Stimulated activated CD8-positive, alpha-beta memory T cell treated with anti-CD3 and anti-CD28 coated beads, Interleukin-12 subunit alpha, Interleukin-12 subunit beta, amount 100 ng/mL, for 1 hour (primary cell): ENCODE results near the gene CYP2A13.
"Not testable (repeated sequence)": the region's sequence is repeated elsewhere in the genome, so short reads cannot be mapped to it uniquely, and the experiment has no call there.

Experiments
- DNase-seq: peaks from one replicate; pipeline ENCODE4 v3.0.0-alpha.2; 2020; ENCODE audit warnings: low read depth

Gene CYP2A13

DNA sequence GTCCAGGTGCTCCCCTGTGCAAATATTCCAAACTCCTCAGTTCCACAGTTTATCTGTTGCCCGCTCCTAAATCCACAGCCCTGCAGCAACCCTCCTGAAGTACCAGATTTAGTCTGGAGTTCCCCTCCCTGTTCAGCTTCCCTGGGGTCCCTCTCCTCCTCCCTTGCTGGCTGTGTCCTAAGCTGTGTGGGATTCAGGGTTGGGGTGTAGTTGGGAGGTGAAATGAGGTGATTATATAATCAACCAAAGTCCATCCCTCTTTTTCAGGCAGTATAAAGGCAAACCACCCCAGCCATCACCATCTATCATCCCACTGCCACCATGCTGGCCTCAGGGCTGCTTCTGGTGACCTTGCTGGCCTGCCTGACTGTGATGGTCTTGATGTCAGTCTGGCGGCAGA is at the start of gene CYP2A13:
Gene CYP2A13 (plus strand): TSS at position 301 of the 400 bp plus-strand sequence. CDS start 21 bp downstream, at position 322.
- DNase-seq: no peak

DNA sequence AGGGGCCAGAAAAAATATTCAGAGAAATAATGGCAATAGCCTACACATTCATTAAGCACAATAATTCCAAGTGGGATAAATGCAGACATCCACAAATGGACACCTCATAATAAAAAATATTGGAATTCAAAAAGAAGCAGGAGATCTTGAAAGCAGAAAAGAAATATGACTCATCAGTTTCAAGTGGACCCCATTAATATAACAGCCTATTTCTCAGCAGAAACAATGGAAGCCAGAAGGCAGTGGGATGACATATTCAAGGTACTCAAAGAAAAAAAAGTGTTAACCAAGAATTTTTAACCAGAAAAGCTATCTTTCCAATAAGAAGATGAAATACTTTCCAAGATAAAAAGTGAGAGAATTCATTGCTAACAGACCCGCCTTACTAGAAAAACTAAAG is 48.4 kb upstream of the CYP2A13 start:
- no peak for DNase-seq

DNA sequence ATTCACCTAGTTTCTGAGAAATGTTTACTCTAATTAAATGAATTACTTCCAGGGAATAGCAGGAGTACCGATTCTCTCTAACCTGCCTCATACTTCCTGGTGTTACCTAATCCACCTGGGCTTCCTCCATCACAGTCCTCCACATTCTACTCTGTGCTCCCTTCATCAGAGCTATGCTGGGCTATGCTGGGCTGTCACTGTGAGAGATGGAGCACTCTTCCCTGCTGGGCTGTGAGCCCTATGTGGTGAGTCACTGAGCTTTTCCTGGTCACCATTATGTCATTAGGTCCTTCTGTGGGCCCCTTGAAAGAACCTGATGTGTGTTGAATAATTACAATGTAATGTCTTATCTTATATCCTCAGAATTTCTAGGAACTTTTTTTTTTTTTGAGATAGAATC is 43.2 kb upstream of the CYP2A13 start:
- DNase-seq: not testable (repeated sequence)

GRCh38 chr19:41050426-41050825 is 37.8 kb upstream of the CYP2A13 start:
- no peak for DNase-seq

GRCh38 chr19:41052162-41052561 is 36.1 kb upstream of the CYP2A13 start:
- not testable (repeated sequence) for DNase-seq

GRCh38 chr19:41053331-41053730 is 34.9 kb upstream of the CYP2A13 start:
- not testable (repeated sequence) for DNase-seq

DNA sequence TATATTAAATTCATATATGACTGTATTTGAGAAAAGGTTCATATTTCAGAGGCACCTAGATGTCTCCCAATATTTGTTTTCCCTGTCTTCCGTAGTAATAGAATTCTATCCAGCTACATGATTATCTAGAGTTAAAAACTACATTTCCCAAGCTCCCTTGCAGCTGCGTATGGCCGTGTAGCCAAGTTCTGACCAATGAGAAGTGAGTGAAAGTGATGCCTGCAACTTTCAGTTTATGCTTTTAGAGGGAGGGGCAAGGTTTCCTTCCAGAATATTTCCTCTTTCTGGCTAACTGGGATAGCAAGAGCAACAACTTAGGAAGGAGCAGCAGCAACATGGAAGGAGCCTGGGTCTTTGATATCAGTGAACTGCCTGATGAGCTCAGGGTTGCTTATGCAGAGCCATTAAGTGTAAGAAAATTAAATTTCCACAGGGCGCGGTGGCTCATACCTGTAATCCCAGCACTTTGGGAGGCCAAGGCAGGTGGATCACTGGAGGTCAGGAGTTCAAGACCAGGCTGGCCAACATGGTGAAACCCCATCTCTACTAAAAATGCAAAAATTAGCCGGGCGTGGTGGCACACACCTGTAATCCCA is 23.2 kb upstream of the CYP2A13 start:
- no peak for DNase-seq

- no peak for DNase-seq
Observed at GRCh38 chr19:41076286-41076685, 12.0 kb upstream of the CYP2A13 start.

GRCh38 chr19:41083516-41083915 is 4.7 kb upstream of the CYP2A13 start:
- DNase-seq: no peak

DNA sequence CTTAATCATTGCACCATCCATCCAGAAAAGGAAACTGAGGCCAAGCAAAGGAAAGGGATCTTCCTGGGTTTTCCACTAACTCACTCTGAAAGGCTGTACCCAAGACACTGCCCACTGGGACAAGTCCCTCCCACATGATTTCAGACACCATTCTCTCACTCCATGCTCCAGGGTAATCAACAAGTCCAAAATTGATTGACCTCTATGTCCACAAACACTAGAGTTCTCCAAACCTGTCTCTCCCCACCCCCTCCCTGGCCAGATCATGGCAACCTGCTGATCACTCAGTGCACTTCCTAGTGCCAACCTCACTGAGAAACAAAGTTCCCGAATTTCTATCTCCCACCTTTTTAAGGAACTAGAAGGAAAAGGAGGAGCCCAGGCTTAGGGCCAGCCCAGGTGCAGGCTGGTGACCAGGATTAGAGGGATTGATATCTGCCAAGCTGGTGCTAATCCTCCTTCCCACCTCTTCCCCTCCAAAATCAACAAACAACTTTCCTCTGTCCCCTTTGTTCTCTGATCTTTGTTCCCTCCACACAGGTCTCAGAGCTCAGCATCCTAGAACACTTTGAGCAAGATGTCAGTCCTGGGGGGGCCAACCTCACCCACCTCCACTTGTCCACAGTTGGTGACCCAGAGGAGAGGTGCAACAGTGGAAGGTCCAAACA is 2.4 kb upstream of the CYP2A13 start:
- no peak for DNase-seq

DNA sequence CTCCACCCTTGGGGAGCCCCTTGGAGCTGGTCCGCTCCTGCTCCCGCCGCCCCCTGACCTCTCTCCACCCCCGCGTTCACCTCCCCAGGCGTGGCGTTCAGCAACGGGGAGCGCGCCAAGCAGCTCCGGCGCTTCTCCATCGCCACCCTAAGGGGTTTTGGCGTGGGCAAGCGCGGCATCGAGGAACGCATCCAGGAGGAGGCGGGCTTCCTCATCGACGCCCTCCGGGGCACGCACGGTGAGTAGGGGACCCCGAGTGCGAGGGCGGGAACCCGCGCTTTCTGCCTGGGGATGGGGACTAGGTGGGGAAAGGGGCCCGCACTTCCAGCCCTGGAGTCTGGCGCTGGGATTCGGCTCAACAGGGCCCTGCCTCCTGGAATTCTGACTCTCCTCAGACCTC is 1.7 kb downstream of the CYP2A13 start:
- DNase-seq: no peak

- DNase-seq: no peak
Observed at GRCh38 chr19:41095703-41096102, 7.5 kb downstream of the CYP2A13 start.

GRCh38 chr19:41096353-41096752 is 8.1 kb downstream of the CYP2A13 start:
- DNase-seq: no peak

GRCh38 chr19:41097302-41097701 is 9.1 kb downstream of the CYP2A13 start:
- DNase-seq: no peak

DNA sequence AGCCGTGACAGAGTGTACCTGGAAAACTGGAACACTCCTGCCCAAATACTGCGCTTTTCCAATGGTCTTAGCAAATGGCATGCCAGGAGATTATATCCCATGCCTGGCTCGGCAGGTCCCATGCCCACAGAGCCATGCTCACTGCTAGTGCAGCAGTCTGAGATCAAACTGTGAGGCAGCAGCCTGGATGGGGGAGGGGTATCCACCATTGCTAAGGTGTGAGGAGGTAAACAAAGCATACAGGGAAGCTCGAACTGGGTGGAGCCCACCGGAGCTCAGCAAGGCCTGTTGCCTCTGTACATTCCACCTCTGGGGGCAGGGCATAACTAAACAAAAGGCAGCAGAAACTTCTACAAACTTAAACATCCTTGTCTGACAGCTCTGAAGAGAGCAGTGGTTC is 10.5 kb downstream of the CYP2A13 start:
- no peak for DNase-seq

GRCh38 chr19:41102210-41102609 is 14.0 kb downstream of the CYP2A13 start:
- not testable (repeated sequence) for DNase-seq

DNA sequence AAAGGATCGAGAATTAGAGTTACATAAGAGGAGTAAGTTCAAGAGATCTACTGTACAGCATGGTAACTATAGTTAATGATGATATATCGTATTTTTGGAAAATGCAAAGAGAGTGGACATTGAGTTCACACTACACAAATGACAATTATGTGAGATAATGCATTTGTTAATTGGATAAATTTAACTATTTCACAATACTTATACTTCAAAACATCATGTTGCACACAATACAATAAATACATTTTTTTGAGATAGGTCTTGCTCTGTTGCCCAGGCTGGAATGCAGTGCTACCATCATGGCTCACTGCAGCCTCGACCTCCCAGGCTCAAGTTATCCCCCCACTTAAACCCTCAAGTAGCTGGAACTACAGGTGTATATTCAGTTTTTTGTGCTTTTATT is 17.9 kb downstream of the CYP2A13 start:
- DNase-seq: no peak

DNA sequence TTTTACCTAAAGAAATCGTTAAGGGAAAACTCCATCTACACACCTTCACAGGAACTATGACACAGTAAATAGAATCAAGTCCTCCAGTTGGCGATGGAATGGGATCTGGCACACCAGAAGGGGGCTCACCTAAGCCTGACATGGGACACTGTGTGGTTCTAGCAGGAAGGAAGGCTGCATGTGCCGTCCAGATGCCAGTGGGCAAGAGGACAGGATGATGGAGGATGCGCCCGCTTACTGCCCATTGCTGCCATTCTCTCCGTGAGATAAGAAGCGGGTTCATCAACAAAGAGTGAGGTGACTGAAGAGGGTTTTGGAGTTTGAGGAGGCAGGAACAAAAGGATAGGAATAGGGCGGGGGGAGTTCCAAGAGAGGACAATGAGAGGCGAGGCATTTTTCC is 23.0 kb downstream of the CYP2A13 start:
- DNase-seq: no peak

DNA sequence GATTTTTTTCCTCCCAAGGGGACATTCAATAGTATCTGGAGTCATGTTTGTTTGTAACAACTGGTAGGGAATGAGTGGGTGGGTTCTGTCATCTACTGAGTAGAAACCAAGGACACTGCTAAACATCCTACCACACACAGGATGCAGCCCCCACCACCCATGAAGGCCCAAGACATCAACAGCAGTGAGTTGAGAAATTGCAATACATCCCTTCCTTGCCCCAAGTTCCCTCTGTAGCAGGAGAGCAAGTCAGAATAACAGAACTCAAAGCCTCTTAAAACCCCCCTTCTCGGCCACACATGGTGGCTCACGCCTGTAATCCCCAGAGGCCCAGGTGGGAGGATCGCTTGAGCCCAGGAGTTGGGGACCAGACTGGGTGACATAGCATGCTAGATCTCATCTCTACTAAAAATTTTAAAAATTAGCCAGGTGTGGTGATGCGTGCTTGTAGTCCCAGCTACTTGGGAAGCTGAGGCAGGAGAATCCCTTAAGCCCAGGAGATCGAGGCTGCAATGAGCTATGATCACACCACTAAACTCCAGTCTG is 23.6 kb downstream of the CYP2A13 start:
- no peak for DNase-seq

- no peak for DNase-seq
Observed at GRCh38 chr19:41112728-41113290, 24.6 kb downstream of the CYP2A13 start.

DNA sequence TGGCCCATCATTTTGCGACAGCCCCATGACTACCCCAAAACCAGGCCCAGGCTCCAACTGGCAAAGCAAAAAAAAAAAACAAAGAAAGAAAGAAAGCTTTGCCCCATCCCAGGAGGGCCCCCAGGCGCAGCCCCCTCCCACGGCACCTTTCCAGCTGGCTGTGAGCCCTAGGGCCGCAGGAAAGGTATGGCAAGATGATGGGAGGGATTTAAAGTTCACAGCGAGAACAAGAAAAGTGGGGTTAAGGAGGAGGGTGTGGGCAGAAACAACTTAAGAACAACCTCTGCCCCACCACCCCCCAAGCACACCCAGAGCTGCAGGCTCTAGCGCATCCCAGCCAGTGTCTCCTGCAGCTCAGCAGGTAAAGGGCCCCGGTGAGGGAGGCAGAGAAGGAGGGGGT is 25.9 kb downstream of the CYP2A13 start, which contains the start of gene CYP2F1:
Gene CYP2F1 (plus strand): TSS at position 301 of the 400 bp plus-strand sequence. CDS start 1,757 bp downstream, outside the sequence.
- no peak for DNase-seq

DNA sequence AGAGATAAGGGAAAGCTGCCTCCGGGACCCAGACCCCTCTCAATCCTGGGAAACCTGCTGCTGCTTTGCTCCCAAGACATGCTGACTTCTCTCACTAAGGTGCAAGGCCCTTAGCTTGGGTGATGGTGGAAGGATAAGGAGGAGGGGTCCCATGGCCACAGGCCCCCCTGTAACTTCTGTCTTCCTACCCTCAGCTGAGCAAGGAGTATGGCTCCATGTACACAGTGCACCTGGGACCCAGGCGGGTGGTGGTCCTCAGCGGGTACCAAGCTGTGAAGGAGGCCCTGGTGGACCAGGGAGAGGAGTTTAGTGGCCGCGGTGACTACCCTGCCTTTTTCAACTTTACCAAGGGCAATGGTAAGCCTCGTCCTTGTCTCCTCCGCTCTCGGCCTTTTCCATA is 28.0 kb downstream of the CYP2A13 start:
- no peak for DNase-seq
